IMR-90 (cell line): ENCODE results near the gene FAM76B.

Experiments used
- CHD1 ChIP-seq: IDR thresholded peaks from 2 replicates; pipeline ENCODE4 v1.6.1; 2012; ENCODE audit warnings: low read depth, low read length, improper control_type of control experiment
- CTCF ChIP-seq: conservative IDR thresholded peaks from 2 replicates; pipeline ENCODE4 v1.5.1; 2012; ENCODE audit warnings: mild to moderate bottlenecking, low read depth, low read length, improper control_type of control experiment
- MAFK ChIP-seq: IDR thresholded peaks from 2 replicates; pipeline ENCODE4 v1.6.1; 2012; ENCODE audit warnings: low read depth, low read length, improper control_type of control experiment
- MAZ ChIP-seq: IDR thresholded peaks from 2 replicates; pipeline ENCODE4 v1.6.1; 2012; ENCODE audit warnings: low read depth, mild to moderate bottlenecking, low read length, improper control_type of control experiment, moderate library complexity, borderline replicate concordance
- MXI1 ChIP-seq: IDR thresholded peaks from 2 replicates; pipeline ENCODE4 v1.6.1; 2012; ENCODE audit warnings: low read depth, mild to moderate bottlenecking, low read length, moderate library complexity, borderline replicate concordance
- NFE2L2 ChIP-seq: fragments of 150-350 bp; IDR thresholded peaks from 2 replicates; pipeline ENCODE4 v1.6.1; 2016; ENCODE audit warnings: low read depth, mild to moderate bottlenecking, low read length
- POLR2A ChIP-seq: IDR thresholded peaks from 2 replicates; pipeline ENCODE4 v1.6.1; 2012; ENCODE audit warnings: mild to moderate bottlenecking, low read depth, low read length
- RFX5 ChIP-seq: IDR thresholded peaks from 2 replicates; pipeline ENCODE4 v1.8.0; 2012; ENCODE audit warnings: low read depth, mild to moderate bottlenecking, low read length, moderate library complexity
- SMC3 ChIP-seq: fragments of 150-350 bp; IDR thresholded peaks from 2 replicates; pipeline ENCODE4 v1.6.1; 2016; ENCODE audit warnings: low read depth, mild to moderate bottlenecking, antibody characterized with exemption, low read length, moderate library complexity

DNA sequence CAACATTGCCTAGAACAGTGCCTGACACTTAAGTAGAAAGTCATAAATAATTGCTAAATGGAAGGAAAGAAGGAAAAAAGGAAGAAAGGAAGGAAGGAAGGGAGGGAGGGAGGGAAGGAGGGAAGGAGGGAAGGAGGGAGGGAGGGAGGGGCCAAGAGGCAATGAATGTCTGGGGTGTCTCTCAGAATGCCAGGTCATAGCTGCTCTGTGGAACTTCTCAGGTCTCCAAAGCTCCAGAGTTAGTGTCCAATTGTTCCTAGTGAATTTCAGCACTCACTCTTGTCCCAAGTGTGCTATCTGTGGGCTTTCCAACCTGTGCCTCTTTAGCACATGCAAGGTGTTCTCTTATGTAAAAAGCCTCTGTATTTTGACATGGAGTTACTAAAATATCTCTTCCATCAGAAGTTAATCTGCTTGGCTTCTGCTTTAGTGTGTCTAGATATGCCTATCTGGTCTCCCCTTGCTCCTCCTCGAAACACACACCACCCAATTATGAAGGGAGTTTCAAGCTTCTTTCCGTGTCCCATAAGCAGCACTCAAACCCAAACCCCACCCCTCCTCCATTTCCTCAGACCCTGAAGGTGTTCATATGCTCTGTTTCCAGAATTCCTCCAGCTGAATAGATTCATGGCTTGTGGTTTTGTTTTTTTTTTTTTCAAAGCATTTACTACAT lies 56.5 kb downstream of the FAM76B start:
- TF ChIP-seq NFE2L2 = no peak
- no peak for TF ChIP-seq MAFK
- TF ChIP-seq POLR2A = no peak
- no peak for TF ChIP-seq SMC3
- no peak for TF ChIP-seq CHD1
- no peak for TF ChIP-seq MXI1
- no peak for TF ChIP-seq MAZ
- no peak for TF ChIP-seq CTCF
- no peak for TF ChIP-seq RFX5
